RCC 7860 (cell line): ENCODE results near the gene AADAT.

Experiments
- DNase-seq: peaks from one replicate; pipeline ENCODE4 v3.0.0-alpha.2; 2015; ENCODE audit warnings: low spot score
- FAIRE-seq: peaks from 2 replicates; lab custom pipeline; 2012; peaks lifted over from hg19 to GRCh38; lab: Jason Lieb, UNC

AADAT gene

DNA sequence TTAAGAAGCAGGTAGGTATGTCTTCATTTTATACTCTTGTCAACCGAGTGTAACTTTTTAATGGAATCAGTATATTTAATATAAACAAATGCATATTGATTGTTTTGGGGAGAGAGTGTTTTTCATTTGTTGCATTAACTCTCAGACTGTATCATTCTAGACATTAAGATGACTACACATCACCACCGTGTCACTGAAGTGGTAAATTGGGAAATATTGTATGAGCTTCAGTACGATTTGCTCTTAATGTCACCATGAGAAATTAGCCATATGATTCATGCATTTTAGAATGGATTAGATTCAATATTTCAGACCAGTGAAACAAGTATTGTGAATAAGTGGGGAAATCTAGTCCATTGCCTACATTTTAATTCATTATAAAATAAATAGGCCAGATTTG is 53.9 kb downstream of the AADAT start:
- DNase-seq (no peak), FAIRE-seq (no peak)

DNA sequence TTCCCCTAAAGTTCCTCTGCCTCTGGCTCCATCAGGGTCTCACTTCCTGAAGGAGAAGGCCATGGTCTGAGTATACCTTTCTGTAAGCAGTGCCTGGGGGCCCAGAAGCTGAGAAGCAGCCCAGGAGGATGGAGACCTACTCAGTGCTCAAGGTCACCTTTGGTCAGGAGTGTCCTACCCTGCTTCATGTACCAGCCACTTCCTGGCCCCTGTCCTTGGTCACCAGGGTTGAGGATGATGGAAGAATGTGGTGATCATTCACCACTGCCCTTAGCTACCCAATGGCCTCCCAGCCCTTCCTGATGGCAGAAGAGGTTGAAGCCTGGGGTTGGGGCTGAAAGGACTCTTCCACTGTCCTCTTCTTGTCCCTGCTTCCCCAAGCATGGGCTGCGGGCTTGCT is 54.5 kb downstream of the AADAT start:
- FAIRE-seq (no peak), DNase-seq (no peak)

DNA sequence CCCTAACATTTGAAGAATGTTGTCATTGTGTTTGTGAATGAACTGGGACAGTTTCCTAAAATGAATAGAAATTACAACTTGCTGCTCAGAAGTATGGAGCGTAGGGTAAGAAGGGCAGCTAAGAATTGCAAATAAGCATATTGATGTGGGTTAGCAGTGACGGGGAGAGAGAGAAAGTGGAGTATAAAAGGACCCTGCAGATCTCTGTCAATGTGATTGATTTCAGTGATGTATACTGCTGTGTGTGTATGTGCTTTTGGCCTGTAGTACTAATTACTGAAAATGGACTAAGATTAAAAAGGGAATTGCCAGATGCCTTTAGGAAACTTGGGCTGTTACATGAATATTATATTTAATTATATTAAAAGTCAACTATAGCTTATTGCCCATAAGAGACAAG is 55.8 kb downstream of the AADAT start:
- DNase-seq: no peak
- FAIRE-seq: no peak

DNA sequence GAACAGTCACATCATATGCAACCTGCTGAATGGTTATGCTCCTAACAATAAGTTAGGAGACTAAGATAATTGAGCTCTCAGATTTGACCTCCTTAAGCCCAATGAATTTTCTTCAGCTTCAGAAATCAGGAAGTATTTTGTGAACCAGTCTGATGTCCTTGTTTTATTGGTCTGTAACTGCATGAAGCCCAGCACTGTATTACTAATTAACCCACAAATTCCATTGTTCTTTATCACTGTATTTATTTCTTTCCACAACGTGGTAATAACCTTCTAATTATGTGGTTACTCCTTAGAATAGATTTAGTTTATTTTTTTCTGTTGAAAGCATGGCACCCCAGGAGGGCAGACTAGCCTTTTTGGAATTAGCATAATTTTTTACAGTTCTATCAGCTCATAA is 59.6 kb downstream of the AADAT start:
- FAIRE-seq (no peak), DNase-seq (peak; percentile 9)

DNA sequence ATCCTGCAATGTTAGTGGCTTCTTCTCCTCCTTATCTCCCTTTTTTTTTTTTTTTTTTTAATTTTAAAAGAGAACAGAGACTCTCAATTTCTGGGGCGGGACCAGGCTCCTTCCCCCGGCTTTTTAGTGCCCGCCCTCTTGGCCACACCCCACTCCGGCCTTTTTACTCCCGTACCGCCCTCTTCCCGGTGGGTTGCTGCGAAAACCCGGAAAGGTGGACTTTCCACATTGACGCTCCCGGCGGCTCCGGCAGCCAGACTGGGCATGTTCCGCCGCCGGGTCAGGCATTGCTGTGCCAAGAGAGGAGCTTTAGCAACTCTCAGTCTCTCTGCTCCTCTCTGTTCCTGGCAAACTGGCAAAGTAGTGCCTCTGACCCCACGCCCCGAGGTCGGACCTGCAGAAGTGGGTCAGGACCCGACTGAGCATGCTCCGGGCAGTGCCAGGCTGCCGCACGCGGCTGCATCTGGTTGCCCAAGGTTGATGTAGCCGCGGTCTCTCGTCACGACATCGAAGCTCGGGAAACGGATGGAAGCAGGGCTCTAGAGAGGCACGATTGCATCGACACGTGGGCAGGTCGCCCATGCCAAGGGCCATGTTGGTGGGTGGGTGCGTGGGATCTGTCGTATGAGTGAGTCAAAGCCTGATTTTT is 62.5 kb downstream of the AADAT start:
- FAIRE-seq (peak; percentile 49), DNase-seq (peak; percentile 75)

DNA sequence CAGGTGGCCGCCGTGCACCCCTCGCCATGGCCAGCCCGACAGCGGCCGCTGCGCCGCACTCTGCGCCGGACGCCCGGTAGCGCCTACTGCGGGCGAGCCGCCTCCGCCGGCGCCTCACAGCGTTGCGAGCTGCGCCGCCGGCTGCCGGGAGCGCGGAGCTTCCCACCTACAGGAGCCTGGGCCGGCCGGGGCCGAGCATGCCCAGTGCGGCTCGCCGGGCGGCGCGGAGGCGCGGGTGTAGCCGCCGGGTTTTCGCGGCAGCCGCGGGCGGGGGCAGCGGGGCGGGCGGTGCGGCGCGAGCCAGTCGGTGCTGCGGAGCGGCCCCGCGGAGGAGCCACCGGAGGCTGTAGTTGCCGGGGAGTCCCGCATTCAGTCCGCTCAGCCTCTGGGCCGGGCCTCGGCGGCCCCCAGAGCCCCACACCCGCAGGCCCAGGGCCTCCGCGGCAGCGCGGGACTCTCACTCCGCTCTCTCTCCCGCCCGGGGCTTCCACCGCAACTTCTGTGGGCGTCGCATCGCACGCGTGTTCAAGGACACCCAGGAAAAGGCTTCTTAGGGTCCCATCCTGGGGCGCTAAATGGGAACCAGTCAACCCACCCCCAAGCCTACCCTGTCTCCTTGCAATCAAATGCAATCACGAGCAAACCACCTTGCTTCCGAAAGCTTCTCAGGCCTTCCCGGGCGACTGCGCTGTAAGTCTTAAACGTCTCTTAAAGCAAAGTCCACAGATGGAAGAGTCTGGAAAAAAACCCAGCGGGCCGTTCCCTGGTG is 63.3 kb downstream of the AADAT start, which contains the start of gene MFAP3L:
TSS of gene MFAP3L (minus strand) at position 143 of the 769 bp plus-strand sequence. CDS start 20,518 bp downstream, outside the sequence.
- FAIRE-seq (no peak), DNase-seq (peak; percentile 65)

DNA sequence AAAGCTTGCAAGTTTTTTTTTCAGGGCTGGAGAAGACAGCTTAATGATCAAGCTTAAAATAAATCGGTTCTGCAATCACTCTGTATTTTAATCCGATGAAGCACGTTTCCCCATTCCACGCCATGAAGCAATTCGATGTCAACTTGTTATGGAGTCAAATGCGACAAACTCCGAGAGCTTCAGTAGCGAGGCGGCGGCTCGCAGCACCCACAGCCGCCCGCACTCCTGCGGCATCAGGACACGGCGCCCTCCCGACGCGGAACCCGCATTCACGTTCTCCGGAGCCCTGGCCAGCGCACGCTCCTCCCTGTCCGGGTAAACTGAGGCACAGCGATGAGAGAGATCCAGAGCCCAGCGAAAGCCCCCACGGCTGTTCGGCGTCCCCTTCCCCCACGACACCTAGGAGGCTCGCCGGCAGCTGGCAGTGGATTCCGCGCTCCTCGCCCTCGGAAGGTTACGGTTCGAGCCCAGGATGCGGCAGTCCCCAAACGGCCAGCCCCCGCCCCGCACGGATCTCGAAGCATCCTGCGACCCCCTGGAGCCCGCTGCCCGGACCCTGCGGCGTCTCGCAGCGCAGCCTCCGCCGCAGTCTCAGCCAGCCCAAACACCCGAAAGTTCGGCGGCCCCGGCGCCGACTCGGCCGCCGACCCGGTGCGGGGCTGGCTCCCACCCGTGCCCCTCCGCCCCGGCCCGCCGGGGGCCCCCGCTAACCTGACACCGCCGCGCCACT is 64.1 kb downstream of the AADAT start:
- FAIRE-seq (no peak), DNase-seq (no peak)

DNA sequence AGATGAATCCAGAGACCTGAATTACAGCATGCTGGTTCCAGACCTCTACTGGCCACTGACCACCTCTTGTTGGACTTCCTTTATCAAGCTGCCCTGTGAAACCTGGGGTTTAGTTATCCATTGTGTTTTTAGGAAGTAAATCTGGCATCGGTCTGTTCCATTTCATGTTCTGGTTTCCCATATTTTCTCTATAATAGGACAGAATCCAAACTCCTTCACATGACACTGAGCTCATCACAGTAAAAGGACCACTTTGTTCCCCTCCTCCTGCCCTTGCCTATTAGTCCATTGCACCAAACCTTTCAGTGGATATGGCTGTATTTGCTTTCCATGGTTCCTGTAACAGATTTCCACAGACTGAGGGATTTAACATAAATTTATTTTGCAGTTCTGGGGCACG is 67.5 kb downstream of the AADAT start:
- FAIRE-seq: no peak
- DNase-seq: no peak

DNA sequence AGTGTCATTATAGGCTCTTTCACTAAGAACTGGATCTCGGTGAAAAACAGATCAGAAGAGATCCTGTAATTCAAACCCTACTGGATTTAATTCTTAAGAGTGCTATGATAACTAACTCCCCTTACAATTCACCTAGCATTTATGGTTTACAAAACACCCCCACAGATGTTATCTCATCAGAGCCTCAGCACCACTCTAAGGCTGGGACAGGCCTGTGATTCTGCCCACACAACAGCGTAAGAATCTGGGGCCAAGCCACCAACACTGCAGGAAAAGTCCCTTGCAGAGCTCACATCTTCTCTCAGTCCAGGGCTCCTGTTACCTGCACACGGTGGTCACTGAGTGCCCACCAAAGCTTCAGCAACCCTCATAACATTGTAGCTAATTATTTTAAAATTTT is 72.5 kb downstream of the AADAT start:
- FAIRE-seq (no peak), DNase-seq (no peak)

DNA sequence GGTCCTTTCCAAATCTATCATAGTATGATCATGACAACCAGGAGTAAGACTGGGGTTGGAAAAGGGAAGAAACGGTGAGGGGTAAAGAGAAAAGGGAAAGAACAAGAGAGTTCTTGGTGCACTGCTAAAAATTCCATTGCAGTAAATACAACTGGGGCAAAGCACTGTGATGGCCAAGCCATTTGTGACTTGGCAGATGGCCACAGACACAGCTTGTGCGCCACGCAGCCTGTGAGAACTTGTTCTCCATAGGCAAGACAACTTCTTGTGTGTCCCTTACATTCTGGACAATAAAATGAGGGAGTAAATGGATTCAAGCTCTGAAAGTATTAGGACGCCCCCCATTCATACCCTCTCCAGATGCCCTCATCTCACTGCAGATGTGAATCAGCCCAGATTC is 74.5 kb downstream of the AADAT start:
- FAIRE-seq (no peak), DNase-seq (no peak)

DNA sequence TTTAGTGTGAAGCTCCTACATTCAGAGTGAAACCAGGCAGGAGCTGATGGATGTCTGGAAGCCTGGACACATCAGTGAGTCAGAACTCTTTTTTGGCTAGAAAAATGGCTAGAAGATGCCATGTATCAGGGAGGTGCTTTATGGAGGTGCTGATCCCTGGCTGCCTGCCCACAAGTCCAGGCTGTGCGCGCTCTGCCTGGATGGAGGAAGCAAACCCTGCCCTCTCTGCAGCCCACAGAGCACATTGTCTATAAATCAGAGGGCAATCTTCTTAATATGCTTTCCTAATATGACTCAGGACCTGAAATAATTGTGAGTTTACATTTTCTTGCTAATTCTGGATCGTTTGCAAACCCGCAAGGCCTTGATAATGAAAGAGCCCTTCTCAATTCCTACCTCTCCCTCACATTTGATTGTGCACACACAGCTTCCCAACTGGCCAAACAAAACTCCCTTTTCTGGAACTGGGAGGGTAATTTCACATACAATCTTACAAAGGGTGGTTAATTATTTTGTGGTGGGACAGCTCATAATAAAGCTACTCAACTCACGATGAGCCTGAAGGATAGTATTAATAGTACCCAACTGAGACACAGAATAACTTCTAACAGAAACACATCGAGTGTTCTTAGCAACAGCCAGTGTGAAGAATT is 75.3 kb downstream of the AADAT start:
- no peak for DNase-seq
- FAIRE-seq: no peak

DNA sequence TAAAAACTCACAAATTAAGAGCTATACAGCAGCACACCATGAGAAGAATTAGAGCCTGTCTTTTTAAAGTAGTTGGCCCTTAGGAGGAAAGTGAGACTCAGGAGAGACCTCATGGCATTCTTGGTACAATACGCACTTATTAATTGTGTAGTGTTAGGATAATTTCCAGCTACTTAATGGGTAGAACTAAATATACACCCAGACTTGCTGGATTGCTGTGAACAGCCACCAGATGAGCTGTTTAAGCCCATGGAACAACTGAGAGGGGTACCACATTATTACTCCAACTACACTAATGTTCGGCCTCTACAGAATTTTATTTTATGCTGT is 77.2 kb downstream of the AADAT start:
- DNase-seq: no peak
- no peak for FAIRE-seq

DNA sequence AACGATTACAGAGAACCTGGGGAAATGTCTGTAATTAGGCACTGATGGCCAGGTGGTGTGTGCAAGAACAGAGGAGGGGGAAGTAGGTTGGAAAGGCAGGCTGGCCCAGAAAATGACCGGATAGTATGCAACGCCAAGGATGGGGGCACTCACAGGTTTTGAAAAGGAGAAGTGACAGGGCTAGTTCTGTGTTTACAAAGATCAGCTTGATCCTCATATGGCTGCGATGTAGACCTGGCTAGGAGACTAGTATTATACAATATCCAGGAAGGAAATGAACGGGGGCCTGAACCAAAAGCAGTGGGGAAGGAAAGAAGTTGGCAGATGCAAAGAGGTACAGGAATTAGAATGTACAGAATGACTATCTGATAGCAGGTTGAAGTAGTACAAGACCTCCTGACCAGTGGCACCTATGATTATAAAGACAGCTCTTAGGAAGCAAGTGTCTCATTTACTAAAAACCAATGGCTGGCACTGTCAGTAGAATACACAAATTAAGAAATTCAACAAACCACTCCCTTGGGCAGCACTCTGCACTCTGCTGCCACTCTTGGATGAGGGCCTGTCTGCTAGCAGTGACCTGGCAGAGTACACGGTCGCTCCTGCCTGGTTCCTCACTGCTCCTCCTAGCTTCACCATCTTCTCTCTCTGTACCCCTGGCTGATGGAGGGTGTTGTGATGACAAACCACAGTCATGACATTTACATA is 77.7 kb downstream of the AADAT start:
- no peak for DNase-seq

More for the DNA sequence above, 77.7 kb downstream of the AADAT start:
- FAIRE-seq: no peak
